WERI-Rb-1 (cell line): ENCODE measurements around the gene PXDC1.

Experiments used
- DNase-seq: peaks from one replicate; pipeline ENCODE4 v3.0.0-alpha.2; 2020
- H3K27ac ChIP-seq: fragments of 250-450 bp; sonication (Bioruptor Pico); 2 replicates; pipeline ENCODE4 v1.5.1; 2020; ENCODE audit warnings: mild to moderate bottlenecking, moderate library complexity
- H3K27me3 ChIP-seq: fragments of 250-450 bp; sonication (Bioruptor Pico); 2 replicates; pipeline ENCODE4 v1.5.1; 2021; ENCODE audit warnings: mild to moderate bottlenecking, low read depth, moderate library complexity; ENCODE audit not compliant: insufficient read depth, severe bottlenecking
- H3K36me3 ChIP-seq: fragments of 250-450 bp; sonication (Bioruptor Pico); 2 replicates; pipeline ENCODE4 v1.5.1; 2020; ENCODE audit warnings: mild to moderate bottlenecking, moderate library complexity
- H3K4me3 ChIP-seq: 2 replicates; pipeline ENCODE4 v1.5.1; 2011; ENCODE audit warnings: low read depth, mild to moderate bottlenecking, control low read depth, low read length
- H3K9me3 ChIP-seq: fragments of 250-450 bp; sonication (Bioruptor Pico); 2 replicates; pipeline ENCODE4 v1.5.1; 2021; ENCODE audit warnings: mild to moderate bottlenecking, moderate library complexity; ENCODE audit not compliant: severe bottlenecking
- CTCF ChIP-seq: IDR thresholded peaks from 2 replicates; pipeline ENCODE4 v1.5.1; 2011; ENCODE audit warnings: low read depth, mild to moderate bottlenecking, control low read depth, inconsistent platforms, low read length

Gene PXDC1

GRCh38 chr6:3740551-3741476, 10.7 kb downstream of the PXDC1 start:
- Histone ChIP-seq H3K27ac (no peak overlapping the region), H3K4me3 (no peak overlapping the region), H3K9me3 (no peaks in the 10 kb centered on the region), H3K27me3 (no peaks in the 10 kb centered on the region), H3K36me3 (peaks cover 10% of the 10 kb centered on the region)
- DNase-seq = no peak
- TF ChIP-seq CTCF = no peak

- Histone ChIP-seq H3K9me3 (peaks cover 10% of the 10 kb centered on the region), H3K4me3 (no peak overlapping the region), H3K36me3 (peaks cover 19% of the 10 kb centered on the region), H3K27ac (no peak overlapping the region), H3K27me3 (no peaks in the 10 kb centered on the region)
- no peak for DNase-seq
- TF ChIP-seq CTCF = no peak
Measured at GRCh38 chr6:3739311-3739897, 12.1 kb downstream of the PXDC1 start.

GRCh38 chr6:3738381-3739131, 13.0 kb downstream of the PXDC1 start:
- no peak overlapping the region for H3K4me3 ChIP-seq
- DNase-seq = no peak
- peaks cover 10% of the 10 kb centered on the region for H3K9me3 ChIP-seq
- H3K36me3 ChIP-seq = peaks cover 19% of the 10 kb centered on the region
- H3K27me3 ChIP-seq = no peaks in the 10 kb centered on the region
- TF ChIP-seq CTCF = no peak
- no peak overlapping the region for H3K27ac ChIP-seq

- no peak for TF ChIP-seq CTCF
- no peaks in the 10 kb centered on the region for H3K27me3 ChIP-seq
- DNase-seq = no peak
- peaks cover 19% of the 10 kb centered on the region for H3K36me3 ChIP-seq
- peaks cover 10% of the 10 kb centered on the region for H3K9me3 ChIP-seq
- H3K4me3 ChIP-seq = no peak overlapping the region
- H3K27ac ChIP-seq = no peak overlapping the region
Measured at GRCh38 chr6:3737831-3738210, 13.7 kb downstream of the PXDC1 start.

GRCh38 chr6:3737149-3737830, 14.2 kb downstream of the PXDC1 start:
- H3K36me3 ChIP-seq = peaks cover 19% of the 10 kb centered on the region
- no peak for DNase-seq
- H3K9me3 ChIP-seq = peaks cover 10% of the 10 kb centered on the region
- no peak for TF ChIP-seq CTCF
- no peak overlapping the region for H3K27ac ChIP-seq
- H3K27me3 ChIP-seq = no peaks in the 10 kb centered on the region
- no peak overlapping the region for H3K4me3 ChIP-seq
